K562 (cell line): ENCODE results near the gene FKBP11. TPM values are rescaled to one million over a fixed set of nuclear protein-coding genes. Genes with fewer than 3 reads are reported as not detected.

Source experiments
- POLR3A ChIP-seq: IDR thresholded peaks from 2 replicates; pipeline ENCODE4 v1.6.1; 2011; ENCODE audit warnings: borderline replicate concordance, mild to moderate bottlenecking, moderate library complexity; ENCODE audit not compliant: insufficient read length, insufficient read depth; ENCODE audit errors: extremely low read depth
- ZC3H4 ChIP-seq: sonication (generic); formaldehyde crosslinking; IDR thresholded peaks from 2 replicates; pipeline ENCODE4 v1.9.0; 2021; ENCODE audit warnings: missing genetic modification reagents, borderline replicate concordance
- polyA plus RNA-seq, 8 experiments: library from polyadenylated mRNA; depleted of rRNA in 4 of 8; stranded (reverse) in 5 of 8; unstranded in 3 of 8; fragments of >200 nt; fragmentation: Nextera tagmentation in 2 of 8; fragmentation: Illumina TruSeq in 1 of 8; extraction: Ambion mirVana in 2 of 8; extraction: Trizol in 1 of 8; gene quantifications; 2 replicates each; pipeline versions ENCODE4 v1.2.1 to v1.2.3, GENCODE V29; 2011 to 2014; ENCODE audit warnings: inconsistent platforms in 1 of 8, missing spikeins in 1 of 8
- total RNA-seq, 7 experiments: library from RNA; depleted of rRNA in 6 of 7; stranded (reverse); fragments of >200 nt in 6 of 7; fragmentation: Illumina TruSeq in 2 of 7; extraction: Trizol in 2 of 7; gene quantifications; 2 replicates each; pipeline versions ENCODE4 v1.2.1 to v1.2.3, GENCODE V29; 2011 to 2021; ENCODE audit warnings: low replicate concordance in 1 of 7
- TF ChIP-seq, protein P1 (sequence below): fragments of 200-600 bp; sonication (generic); IDR thresholded peaks from one replicate; pipeline ENCODE4 v1.6.1; 2012; ENCODE audit warnings: mild to moderate bottlenecking, low read depth, low read length, inconsistent platforms

The FKBP11 gene
- total and polyA plus RNA-seq, 9 of the 15 experiments (the other 6 are each of a cell fraction or from before 2014, with no cell fraction given): 1.6 to 8.2 (median 5.8) TPM

DNA sequence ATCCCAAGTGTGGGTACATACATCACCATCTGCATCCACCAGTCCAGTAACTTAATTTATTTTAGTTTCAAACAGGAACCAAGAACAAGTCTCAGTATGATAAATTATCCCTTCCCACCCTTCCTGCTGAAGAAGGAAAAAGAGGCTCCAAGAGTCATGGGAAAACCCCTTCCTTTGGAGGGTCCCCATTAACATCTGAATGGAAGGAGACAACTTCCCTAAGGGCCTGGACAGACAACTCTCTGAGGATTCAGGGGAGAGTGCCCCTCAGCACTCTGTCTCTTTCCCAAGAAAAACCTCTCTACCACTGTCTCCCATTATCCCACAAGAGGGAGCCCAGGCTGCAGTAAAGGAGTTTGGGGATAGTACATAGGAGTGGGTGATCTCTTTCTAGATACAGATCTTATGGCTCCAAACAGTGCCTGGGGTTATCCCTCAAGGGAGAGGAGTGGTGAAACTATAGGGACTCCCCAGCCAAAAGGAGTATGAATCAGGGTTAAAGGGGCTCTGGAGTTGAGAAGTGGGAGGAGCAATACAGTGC lies 40.1 kb upstream of the FKBP11 start (continued):
- TF ChIP-seq ZC3H4 (CRISPR knock-in tag): no peak
- TF ChIP-seq, protein P1, sequence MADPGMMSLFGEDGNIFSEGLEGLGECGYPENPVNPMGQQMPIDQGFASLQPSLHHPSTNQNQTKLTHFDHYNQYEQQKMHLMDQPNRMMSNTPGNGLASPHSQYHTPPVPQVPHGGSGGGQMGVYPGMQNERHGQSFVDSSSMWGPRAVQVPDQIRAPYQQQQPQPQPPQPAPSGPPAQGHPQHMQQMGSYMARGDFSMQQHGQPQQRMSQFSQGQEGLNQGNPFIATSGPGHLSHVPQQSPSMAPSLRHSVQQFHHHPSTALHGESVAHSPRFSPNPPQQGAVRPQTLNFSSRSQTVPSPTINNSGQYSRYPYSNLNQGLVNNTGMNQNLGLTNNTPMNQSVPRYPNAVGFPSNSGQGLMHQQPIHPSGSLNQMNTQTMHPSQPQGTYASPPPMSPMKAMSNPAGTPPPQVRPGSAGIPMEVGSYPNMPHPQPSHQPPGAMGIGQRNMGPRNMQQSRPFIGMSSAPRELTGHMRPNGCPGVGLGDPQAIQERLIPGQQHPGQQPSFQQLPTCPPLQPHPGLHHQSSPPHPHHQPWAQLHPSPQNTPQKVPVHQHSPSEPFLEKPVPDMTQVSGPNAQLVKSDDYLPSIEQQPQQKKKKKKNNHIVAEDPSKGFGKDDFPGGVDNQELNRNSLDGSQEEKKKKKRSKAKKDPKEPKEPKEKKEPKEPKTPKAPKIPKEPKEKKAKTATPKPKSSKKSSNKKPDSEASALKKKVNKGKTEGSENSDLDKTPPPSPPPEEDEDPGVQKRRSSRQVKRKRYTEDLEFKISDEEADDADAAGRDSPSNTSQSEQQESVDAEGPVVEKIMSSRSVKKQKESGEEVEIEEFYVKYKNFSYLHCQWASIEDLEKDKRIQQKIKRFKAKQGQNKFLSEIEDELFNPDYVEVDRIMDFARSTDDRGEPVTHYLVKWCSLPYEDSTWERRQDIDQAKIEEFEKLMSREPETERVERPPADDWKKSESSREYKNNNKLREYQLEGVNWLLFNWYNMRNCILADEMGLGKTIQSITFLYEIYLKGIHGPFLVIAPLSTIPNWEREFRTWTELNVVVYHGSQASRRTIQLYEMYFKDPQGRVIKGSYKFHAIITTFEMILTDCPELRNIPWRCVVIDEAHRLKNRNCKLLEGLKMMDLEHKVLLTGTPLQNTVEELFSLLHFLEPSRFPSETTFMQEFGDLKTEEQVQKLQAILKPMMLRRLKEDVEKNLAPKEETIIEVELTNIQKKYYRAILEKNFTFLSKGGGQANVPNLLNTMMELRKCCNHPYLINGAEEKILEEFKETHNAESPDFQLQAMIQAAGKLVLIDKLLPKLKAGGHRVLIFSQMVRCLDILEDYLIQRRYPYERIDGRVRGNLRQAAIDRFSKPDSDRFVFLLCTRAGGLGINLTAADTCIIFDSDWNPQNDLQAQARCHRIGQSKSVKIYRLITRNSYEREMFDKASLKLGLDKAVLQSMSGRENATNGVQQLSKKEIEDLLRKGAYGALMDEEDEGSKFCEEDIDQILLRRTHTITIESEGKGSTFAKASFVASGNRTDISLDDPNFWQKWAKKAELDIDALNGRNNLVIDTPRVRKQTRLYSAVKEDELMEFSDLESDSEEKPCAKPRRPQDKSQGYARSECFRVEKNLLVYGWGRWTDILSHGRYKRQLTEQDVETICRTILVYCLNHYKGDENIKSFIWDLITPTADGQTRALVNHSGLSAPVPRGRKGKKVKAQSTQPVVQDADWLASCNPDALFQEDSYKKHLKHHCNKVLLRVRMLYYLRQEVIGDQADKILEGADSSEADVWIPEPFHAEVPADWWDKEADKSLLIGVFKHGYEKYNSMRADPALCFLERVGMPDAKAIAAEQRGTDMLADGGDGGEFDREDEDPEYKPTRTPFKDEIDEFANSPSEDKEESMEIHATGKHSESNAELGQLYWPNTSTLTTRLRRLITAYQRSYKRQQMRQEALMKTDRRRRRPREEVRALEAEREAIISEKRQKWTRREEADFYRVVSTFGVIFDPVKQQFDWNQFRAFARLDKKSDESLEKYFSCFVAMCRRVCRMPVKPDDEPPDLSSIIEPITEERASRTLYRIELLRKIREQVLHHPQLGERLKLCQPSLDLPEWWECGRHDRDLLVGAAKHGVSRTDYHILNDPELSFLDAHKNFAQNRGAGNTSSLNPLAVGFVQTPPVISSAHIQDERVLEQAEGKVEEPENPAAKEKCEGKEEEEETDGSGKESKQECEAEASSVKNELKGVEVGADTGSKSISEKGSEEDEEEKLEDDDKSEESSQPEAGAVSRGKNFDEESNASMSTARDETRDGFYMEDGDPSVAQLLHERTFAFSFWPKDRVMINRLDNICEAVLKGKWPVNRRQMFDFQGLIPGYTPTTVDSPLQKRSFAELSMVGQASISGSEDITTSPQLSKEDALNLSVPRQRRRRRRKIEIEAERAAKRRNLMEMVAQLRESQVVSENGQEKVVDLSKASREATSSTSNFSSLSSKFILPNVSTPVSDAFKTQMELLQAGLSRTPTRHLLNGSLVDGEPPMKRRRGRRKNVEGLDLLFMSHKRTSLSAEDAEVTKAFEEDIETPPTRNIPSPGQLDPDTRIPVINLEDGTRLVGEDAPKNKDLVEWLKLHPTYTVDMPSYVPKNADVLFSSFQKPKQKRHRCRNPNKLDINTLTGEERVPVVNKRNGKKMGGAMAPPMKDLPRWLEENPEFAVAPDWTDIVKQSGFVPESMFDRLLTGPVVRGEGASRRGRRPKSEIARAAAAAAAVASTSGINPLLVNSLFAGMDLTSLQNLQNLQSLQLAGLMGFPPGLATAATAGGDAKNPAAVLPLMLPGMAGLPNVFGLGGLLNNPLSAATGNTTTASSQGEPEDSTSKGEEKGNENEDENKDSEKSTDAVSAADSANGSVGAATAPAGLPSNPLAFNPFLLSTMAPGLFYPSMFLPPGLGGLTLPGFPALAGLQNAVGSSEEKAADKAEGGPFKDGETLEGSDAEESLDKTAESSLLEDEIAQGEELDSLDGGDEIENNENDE: no peak
- TF ChIP-seq POLR3A: no peak
